Measurements from ENCODE around the gene RNF207. TPM values are rescaled to one million over a fixed set of nuclear protein-coding genes. Genes with fewer than 3 reads are reported as not detected.

Gene RNF207
- total and polyA plus RNA-seq, 4 donors, result 8.0 to 14.4 (median 12.3) TPM

- Histone ChIP-seq H3K36me3 (ENCODE audit: control insufficient read depth in 4 of 4, insufficient read depth in 4 of 4, low read length in 4 of 4) (no peaks in the 10 kb centered on the region), H3K9ac (ENCODE audit: insufficient read depth in 1 of 2, low read length in 2 of 2) (no peak overlapping the region), H3K4me1 (ENCODE audit: control insufficient read depth in 5 of 5, insufficient read depth in 5 of 5, low read length in 5 of 5) (peaks cover 0 to 84% (median 47%) of the 10 kb centered on the region in 5 donors), H3K9me3 (ENCODE audit: control insufficient read depth in 4 of 4, insufficient read depth in 3 of 4, low read length in 3 of 4) (no peaks in the 10 kb centered on the region), H3K4me3 (no peak overlapping the region), H3K27me3 (ENCODE audit: control insufficient read depth in 3 of 3, insufficient read depth in 3 of 3, low read length in 2 of 3) (peaks cover 0 to 4% (median 0%) of the 10 kb centered on the region in 3 donors), H3K27ac (ENCODE audit: low read depth in 1 of 2, low read length in 1 of 2) (no peak overlapping the region)
- DNase-seq (no peak), ATAC-seq (ENCODE audit: insufficient read depth, low FRiP score) (no peak)
- TF ChIP-seq, protein P1, sequence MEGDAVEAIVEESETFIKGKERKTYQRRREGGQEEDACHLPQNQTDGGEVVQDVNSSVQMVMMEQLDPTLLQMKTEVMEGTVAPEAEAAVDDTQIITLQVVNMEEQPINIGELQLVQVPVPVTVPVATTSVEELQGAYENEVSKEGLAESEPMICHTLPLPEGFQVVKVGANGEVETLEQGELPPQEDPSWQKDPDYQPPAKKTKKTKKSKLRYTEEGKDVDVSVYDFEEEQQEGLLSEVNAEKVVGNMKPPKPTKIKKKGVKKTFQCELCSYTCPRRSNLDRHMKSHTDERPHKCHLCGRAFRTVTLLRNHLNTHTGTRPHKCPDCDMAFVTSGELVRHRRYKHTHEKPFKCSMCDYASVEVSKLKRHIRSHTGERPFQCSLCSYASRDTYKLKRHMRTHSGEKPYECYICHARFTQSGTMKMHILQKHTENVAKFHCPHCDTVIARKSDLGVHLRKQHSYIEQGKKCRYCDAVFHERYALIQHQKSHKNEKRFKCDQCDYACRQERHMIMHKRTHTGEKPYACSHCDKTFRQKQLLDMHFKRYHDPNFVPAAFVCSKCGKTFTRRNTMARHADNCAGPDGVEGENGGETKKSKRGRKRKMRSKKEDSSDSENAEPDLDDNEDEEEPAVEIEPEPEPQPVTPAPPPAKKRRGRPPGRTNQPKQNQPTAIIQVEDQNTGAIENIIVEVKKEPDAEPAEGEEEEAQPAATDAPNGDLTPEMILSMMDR (IDR thresholded peaks at IDR 0.05; ENCODE audit: control extremely low read depth, extremely low read depth), result no peak
- 74 to 86% methylated on average over 11 of the region's 11 CpGs for WGBS, 2 donors
Measured at GRCh38 chr1:6266641-6267040, 60.7 kb downstream of the RNF207 start.

GRCh38 chr1:6267686-6268322, 61.9 kb downstream of the RNF207 start:
- no peak overlapping the region for H3K4me3 ChIP-seq
- ATAC-seq (ENCODE audit: insufficient read depth, low FRiP score) (no peak), DNase-seq (no peak)
- H3K9ac ChIP-seq (ENCODE audit: insufficient read depth in 1 of 2, low read length in 2 of 2), result no peak overlapping the region
- no peak overlapping the region for H3K27ac ChIP-seq (ENCODE audit: low read depth in 1 of 2, low read length in 1 of 2)
- H3K9me3 ChIP-seq (ENCODE audit: control insufficient read depth in 4 of 4, insufficient read depth in 3 of 4, low read length in 3 of 4), result no peaks in the 10 kb centered on the region
- 86 to 90% methylated on average over 12 of the region's 12 CpGs for WGBS, 2 donors
- H3K4me1 ChIP-seq (ENCODE audit: control insufficient read depth in 5 of 5, insufficient read depth in 5 of 5, low read length in 5 of 5), result peaks cover 0 to 79% (median 42%) of the 10 kb centered on the region in 5 donors
- TF ChIP-seq, protein P1 (IDR thresholded peaks at IDR 0.05; ENCODE audit: control extremely low read depth, extremely low read depth), result no peak
- H3K27me3 ChIP-seq (ENCODE audit: control insufficient read depth in 3 of 3, insufficient read depth in 3 of 3, low read length in 2 of 3), result no peaks in the 10 kb centered on the region
- no peaks in the 10 kb centered on the region for H3K36me3 ChIP-seq (ENCODE audit: control insufficient read depth in 4 of 4, insufficient read depth in 4 of 4, low read length in 4 of 4)

GRCh38 chr1:6268415-6268814, 62.5 kb downstream of the RNF207 start:
- Histone ChIP-seq H3K9ac (ENCODE audit: insufficient read depth in 1 of 2, low read length in 2 of 2) (no peak overlapping the region), H3K9me3 (ENCODE audit: control insufficient read depth in 4 of 4, insufficient read depth in 3 of 4, low read length in 3 of 4) (peaks cover 0 to 2% (median 0%) of the 10 kb centered on the region in 4 donors), H3K27ac (ENCODE audit: low read depth in 1 of 2, low read length in 1 of 2) (no peak overlapping the region), H3K4me1 (ENCODE audit: control insufficient read depth in 5 of 5, insufficient read depth in 5 of 5, low read length in 5 of 5) (peaks cover 0 to 74% (median 38%) of the 10 kb centered on the region in 5 donors), H3K4me3 (no peak overlapping the region), H3K27me3 (ENCODE audit: control insufficient read depth in 3 of 3, insufficient read depth in 3 of 3, low read length in 2 of 3) (no peaks in the 10 kb centered on the region), H3K36me3 (ENCODE audit: control insufficient read depth in 4 of 4, insufficient read depth in 4 of 4, low read length in 4 of 4) (no peaks in the 10 kb centered on the region)
- TF ChIP-seq, protein P1 (IDR thresholded peaks at IDR 0.05; ENCODE audit: control extremely low read depth, extremely low read depth), result no peak
- ATAC-seq (ENCODE audit: insufficient read depth, low FRiP score), result no peak
- WGBS, 2 donors, result 82 to 95% methylated on average over 21 of the region's 21 CpGs
- no peak for DNase-seq
